ENCODE results near the gene PIGR.

GRCh38 chr1:206945779-206946178 is 487 bp downstream of the PIGR start:
- TF ChIP-seq, protein P1, sequence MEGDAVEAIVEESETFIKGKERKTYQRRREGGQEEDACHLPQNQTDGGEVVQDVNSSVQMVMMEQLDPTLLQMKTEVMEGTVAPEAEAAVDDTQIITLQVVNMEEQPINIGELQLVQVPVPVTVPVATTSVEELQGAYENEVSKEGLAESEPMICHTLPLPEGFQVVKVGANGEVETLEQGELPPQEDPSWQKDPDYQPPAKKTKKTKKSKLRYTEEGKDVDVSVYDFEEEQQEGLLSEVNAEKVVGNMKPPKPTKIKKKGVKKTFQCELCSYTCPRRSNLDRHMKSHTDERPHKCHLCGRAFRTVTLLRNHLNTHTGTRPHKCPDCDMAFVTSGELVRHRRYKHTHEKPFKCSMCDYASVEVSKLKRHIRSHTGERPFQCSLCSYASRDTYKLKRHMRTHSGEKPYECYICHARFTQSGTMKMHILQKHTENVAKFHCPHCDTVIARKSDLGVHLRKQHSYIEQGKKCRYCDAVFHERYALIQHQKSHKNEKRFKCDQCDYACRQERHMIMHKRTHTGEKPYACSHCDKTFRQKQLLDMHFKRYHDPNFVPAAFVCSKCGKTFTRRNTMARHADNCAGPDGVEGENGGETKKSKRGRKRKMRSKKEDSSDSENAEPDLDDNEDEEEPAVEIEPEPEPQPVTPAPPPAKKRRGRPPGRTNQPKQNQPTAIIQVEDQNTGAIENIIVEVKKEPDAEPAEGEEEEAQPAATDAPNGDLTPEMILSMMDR (IDR thresholded peaks at IDR 0.05; ENCODE audit: borderline replicate concordance, extremely low read depth, low read length, poor library complexity, severe bottlenecking): no peak
- no peak for TF ChIP-seq EZH2 (IDR thresholded peaks at IDR 0.05; ENCODE audit: borderline replicate concordance, low read depth, low read length, severe bottlenecking)

All from DND-41 (cell line).